Ovary (tissue), 3 donors: Measurements from ENCODE around the gene NDE1.

Source experiments
- POLR2A ChIP-seq: fragments of 450-650 bp; IDR thresholded peaks from one replicate; pipeline ENCODE4 v1.6.1; 2017; ENCODE audit warnings: antibody characterized with exemption, mild to moderate bottlenecking, moderate library complexity
- TF ChIP-seq, protein P1 (sequence below), 3 donors: fragments of 450-650 bp in 2 of 3; fragments of 200-600 bp in 1 of 3; IDR thresholded peaks; one replicate each; pipeline versions ENCODE4 v1.5.1 to v1.8.0; 2016 to 2022; ENCODE audit warnings: antibody characterized with exemption in 3 of 3, mild to moderate bottlenecking in 1 of 3
- donor health status: DM: no; HTN: no; CAD: no.

DNA sequence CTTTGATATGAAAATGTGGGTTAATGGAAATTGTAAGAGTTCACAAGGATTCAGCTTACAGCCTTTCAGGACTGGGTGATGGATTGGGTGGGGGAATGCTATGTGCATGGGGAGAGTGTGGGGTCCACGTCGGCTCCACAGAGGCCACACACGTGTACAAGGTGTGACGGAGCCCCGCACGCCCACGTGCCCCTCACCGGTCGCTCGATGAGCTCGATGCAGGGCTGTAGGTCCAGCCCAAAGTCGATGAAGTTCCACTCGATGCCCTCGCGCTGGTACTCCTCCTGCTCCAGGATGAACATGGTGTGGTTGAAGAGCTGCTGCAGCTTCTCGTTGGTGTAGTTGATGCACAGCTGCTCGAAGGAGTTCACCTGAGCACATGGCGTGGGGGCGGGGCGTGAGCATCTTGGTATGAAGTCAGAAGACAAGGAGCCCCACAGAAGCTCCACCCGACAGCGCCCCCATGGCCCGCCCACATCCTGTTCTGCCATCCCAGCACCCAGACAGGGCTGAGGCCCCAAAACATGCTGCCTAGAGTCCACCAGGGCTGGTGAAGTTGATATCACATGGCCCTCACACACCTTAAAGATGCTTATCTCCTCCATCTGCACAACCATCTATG lies 107.7 kb downstream of the NDE1 start:
- TF ChIP-seq, protein P1, sequence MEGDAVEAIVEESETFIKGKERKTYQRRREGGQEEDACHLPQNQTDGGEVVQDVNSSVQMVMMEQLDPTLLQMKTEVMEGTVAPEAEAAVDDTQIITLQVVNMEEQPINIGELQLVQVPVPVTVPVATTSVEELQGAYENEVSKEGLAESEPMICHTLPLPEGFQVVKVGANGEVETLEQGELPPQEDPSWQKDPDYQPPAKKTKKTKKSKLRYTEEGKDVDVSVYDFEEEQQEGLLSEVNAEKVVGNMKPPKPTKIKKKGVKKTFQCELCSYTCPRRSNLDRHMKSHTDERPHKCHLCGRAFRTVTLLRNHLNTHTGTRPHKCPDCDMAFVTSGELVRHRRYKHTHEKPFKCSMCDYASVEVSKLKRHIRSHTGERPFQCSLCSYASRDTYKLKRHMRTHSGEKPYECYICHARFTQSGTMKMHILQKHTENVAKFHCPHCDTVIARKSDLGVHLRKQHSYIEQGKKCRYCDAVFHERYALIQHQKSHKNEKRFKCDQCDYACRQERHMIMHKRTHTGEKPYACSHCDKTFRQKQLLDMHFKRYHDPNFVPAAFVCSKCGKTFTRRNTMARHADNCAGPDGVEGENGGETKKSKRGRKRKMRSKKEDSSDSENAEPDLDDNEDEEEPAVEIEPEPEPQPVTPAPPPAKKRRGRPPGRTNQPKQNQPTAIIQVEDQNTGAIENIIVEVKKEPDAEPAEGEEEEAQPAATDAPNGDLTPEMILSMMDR (IDR thresholded peaks at IDR 0.05), result no peak
- no peak for TF ChIP-seq POLR2A
